Stomach (tissue), 9 donors: ENCODE data around the gene ACE. TPM values are rescaled to one million over a fixed set of nuclear protein-coding genes. Genes with fewer than 3 reads are reported as not detected.
A peak's percentile ranks its signal among the peaks of the same experiment; 100 is the strongest.

Source experiments
- DNase-seq, 2 donors: peaks; one replicate each; pipeline versions ENCODE4 v3.0.0 to v3.0.0-alpha.2; 2013 to 2019
- H3K27ac ChIP-seq, 5 donors: fragments of 200-600 bp in 4 of 5; sonication (generic) in 4 of 5; one replicate each; pipeline ENCODE4 v1.5.1; 2013 to 2019; ENCODE audit warnings: mild to moderate bottlenecking in 1 of 5, moderate library complexity in 1 of 5
- H3K27me3 ChIP-seq, 3 donors: fragments of 200-600 bp; sonication (generic); one replicate each; pipeline ENCODE4 v1.5.1; 2017 to 2019; ENCODE audit warnings: mixed run types in 1 of 3
- H3K36me3 ChIP-seq, 4 donors: fragments of 200-600 bp; sonication (generic); 1 replicate in 3 of 4; 2 replicates in 1 of 4; pipeline ENCODE4 v1.5.1; 2016 to 2019
- H3K4me1 ChIP-seq, 4 donors: fragments of 200-600 bp; sonication (generic); one replicate each; pipeline ENCODE4 v1.5.1; 2016 to 2019
- H3K4me3 ChIP-seq, 4 donors: fragments of 200-600 bp; sonication (generic) in 3 of 4; one replicate each; pipeline ENCODE4 v1.5.1; 2016 to 2019; ENCODE audit warnings: mild to moderate bottlenecking in 1 of 4
- H3K9me3 ChIP-seq, 4 donors: fragments of 200-600 bp; sonication (generic); one replicate each; pipeline ENCODE4 v1.5.1; 2016 to 2019
- EP300 ChIP-seq: sonication (generic); formaldehyde crosslinking; IDR thresholded peaks from one replicate; pipeline ENCODE4 v1.6.1; 2017; ENCODE audit warnings: antibody characterized with exemption
- POLR2A ChIP-seq, 4 donors: fragments of 450-650 bp; IDR thresholded peaks; one replicate each; pipeline ENCODE4 v1.6.1; 2016; ENCODE audit warnings: antibody characterized with exemption in 4 of 4, control low read depth in 2 of 4, mild to moderate bottlenecking in 1 of 4, moderate library complexity in 1 of 4
- POLR2AphosphoS5 ChIP-seq, 3 donors: sonication (generic); formaldehyde crosslinking; IDR thresholded peaks; one replicate each; pipeline ENCODE4 v1.6.1; 2016; ENCODE audit warnings: antibody characterized with exemption in 3 of 3
- WGBS, 5 donors: extraction: QIAGEN DNeasy Blood & Tissue Kit in 3 of 5; methylation state at CpG; one replicate each; pipeline versions ENCODE4 v1.1.5 to v1.1.7; 2013 to 2018; 5-methylcytosine and 5-hydroxymethylcytosine counted together
- intact Hi-C: fragments of 100-400 bp; cut with DNase I; formaldehyde crosslinking; loops from one replicate; pipeline ENCODE4 v1.15.1; 2023; ENCODE audit warnings: low total_unique reads
- polyA plus RNA-seq, 3 donors: library from polyadenylated mRNA; stranded (reverse); fragments of 200-250 nt; gene quantifications; one replicate each; pipeline ENCODE4 v1.2.3, GENCODE V29; 2013
- total RNA-seq, 5 donors: library from RNA; depleted of rRNA; stranded (reverse); fragments of >200 nt; gene quantifications; one replicate each; pipeline versions ENCODE4 v1.1.0 to v1.2.3, GENCODE V29; 2014 to 2016
- TF ChIP-seq, protein P1 (sequence below), 7 experiments: fragments of 450-650 bp in 4 of 7; fragments of 200-600 bp in 3 of 7; sonication (generic) in 3 of 7; IDR thresholded peaks; one replicate each; pipeline ENCODE4 v1.5.1; 2016 to 2019; ENCODE audit warnings: antibody characterized with exemption in 7 of 7, control low read depth in 2 of 7, mild to moderate bottlenecking in 1 of 7
- donor health status: healthy with polysubstance abuse.
- donor health status: Bipolar disorder and iron deficiency.
- donor health status: healthy.

The ACE gene
- total and polyA plus RNA-seq, 8 donors = 1.3 to 232 (median 4.4) TPM

GRCh38 chr17:63517825-63518534, 41.1 kb downstream of the ACE start:
- Histone ChIP-seq H3K27ac (no peak overlapping the region), H3K4me1 (peaks cover 1 to 5% (median 5%) of the 10 kb centered on the region in 4 donors), H3K4me3 (no peak overlapping the region), H3K36me3 (no peaks in the 10 kb centered on the region), H3K27me3 (peaks cover 0 to 25% (median 0%) of the 10 kb centered on the region in 3 donors), H3K9me3 (no peaks in the 10 kb centered on the region)
- TF ChIP-seq EP300 (no peak), POLR2AphosphoS5 (IDR thresholded peaks at IDR 0.05) (no peak), POLR2A (IDR thresholded peaks at IDR 0.05) (no peak)
- TF ChIP-seq, protein P1, sequence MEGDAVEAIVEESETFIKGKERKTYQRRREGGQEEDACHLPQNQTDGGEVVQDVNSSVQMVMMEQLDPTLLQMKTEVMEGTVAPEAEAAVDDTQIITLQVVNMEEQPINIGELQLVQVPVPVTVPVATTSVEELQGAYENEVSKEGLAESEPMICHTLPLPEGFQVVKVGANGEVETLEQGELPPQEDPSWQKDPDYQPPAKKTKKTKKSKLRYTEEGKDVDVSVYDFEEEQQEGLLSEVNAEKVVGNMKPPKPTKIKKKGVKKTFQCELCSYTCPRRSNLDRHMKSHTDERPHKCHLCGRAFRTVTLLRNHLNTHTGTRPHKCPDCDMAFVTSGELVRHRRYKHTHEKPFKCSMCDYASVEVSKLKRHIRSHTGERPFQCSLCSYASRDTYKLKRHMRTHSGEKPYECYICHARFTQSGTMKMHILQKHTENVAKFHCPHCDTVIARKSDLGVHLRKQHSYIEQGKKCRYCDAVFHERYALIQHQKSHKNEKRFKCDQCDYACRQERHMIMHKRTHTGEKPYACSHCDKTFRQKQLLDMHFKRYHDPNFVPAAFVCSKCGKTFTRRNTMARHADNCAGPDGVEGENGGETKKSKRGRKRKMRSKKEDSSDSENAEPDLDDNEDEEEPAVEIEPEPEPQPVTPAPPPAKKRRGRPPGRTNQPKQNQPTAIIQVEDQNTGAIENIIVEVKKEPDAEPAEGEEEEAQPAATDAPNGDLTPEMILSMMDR (IDR thresholded peaks at IDR 0.05) = no peak
- no peak for DNase-seq
- intact Hi-C loops = no loop called here
- WGBS, 5 donors = 75 to 77% (median 76%) methylated on average over 7 to 8 of the region's 8 CpGs

- no peaks in the 10 kb centered on the region for H3K36me3 ChIP-seq
- 75 to 85% (median 80%) methylated on average over 1 of the region's 1 CpG for WGBS, 5 donors
- no peak for DNase-seq
- no peak for TF ChIP-seq EP300
- no peak for TF ChIP-seq POLR2AphosphoS5 (IDR thresholded peaks at IDR 0.05)
- no peak for TF ChIP-seq POLR2A (IDR thresholded peaks at IDR 0.05)
- TF ChIP-seq, protein P1 (IDR thresholded peaks at IDR 0.05) = no peak
- intact Hi-C loops = no loop called here
- no peaks in the 10 kb centered on the region for H3K9me3 ChIP-seq
- no peak overlapping the region for H3K27ac ChIP-seq
- peaks cover 5 to 11% (median 9%) of the 10 kb centered on the region in 4 donors for H3K4me1 ChIP-seq
- H3K4me3 ChIP-seq = no peak overlapping the region
- H3K27me3 ChIP-seq = peaks cover 0 to 39% (median 9%) of the 10 kb centered on the region in 3 donors
Observed at GRCh38 chr17:63519116-63519881, 42.4 kb downstream of the ACE start.

- TF ChIP-seq, protein P1 (IDR thresholded peaks at IDR 0.05) = no peak
- no peak for TF ChIP-seq EP300
- TF ChIP-seq POLR2AphosphoS5 (IDR thresholded peaks at IDR 0.05) = no peak
- no peak for TF ChIP-seq POLR2A (IDR thresholded peaks at IDR 0.05)
- peaks cover 5 to 11% (median 9%) of the 10 kb centered on the region in 4 donors for H3K4me1 ChIP-seq
- no peak overlapping the region for H3K27ac ChIP-seq
- WGBS, 5 donors = 33 to 50% (median 37%) methylated on average over 5 of the region's 5 CpGs
- intact Hi-C loops = no loop called here
- H3K27me3 ChIP-seq = peaks cover 0 to 48% (median 9%) of the 10 kb centered on the region in 3 donors
- no peaks in the 10 kb centered on the region for H3K36me3 ChIP-seq
- H3K9me3 ChIP-seq = no peaks in the 10 kb centered on the region
- no peak overlapping the region for H3K4me3 ChIP-seq
- peak in 1 of 2 donors; percentile 82 for DNase-seq
Observed at GRCh38 chr17:63519972-63520882, 43.4 kb downstream of the ACE start.
